ENCODE measurements around the gene TMEM217.
"Not testable (repeated sequence)": the region's sequence is repeated elsewhere in the genome, so short reads cannot be mapped to it uniquely, and the experiment has no call there.

Gene TMEM217

GRCh38 chr6:37196451-37196850, 61.5 kb downstream of the TMEM217 start:
- H3K27me3 ChIP-seq (ENCODE audit: control insufficient read depth in 1 of 2, insufficient read depth in 2 of 2, low read length in 2 of 2) = not testable (repeated sequence)

GRCh38 chr6:37194886-37195285, 63.1 kb downstream of the TMEM217 start:
- not testable (repeated sequence) for H3K27ac ChIP-seq (ENCODE audit: low read length); H3K9ac ChIP-seq (ENCODE audit: low read length in 2 of 2); H3K4me1 ChIP-seq (ENCODE audit: control insufficient read depth, insufficient read depth, low read length); H3K9me3 ChIP-seq (ENCODE audit: control insufficient read depth in 2 of 2, low read length in 2 of 2); H3K36me3 ChIP-seq (ENCODE audit: control insufficient read depth in 2 of 2, insufficient read depth in 2 of 2, low read length in 2 of 2); H3K27me3 ChIP-seq (ENCODE audit: control insufficient read depth in 1 of 2, insufficient read depth in 2 of 2, low read length in 2 of 2); H3K4me3 ChIP-seq (ENCODE audit: low read length in 2 of 2)

More at GRCh38 chr6:37196451-37196850, 61.5 kb downstream of the TMEM217 start:
- not testable (repeated sequence) for H3K4me1 ChIP-seq (ENCODE audit: control insufficient read depth, insufficient read depth, low read length); H3K36me3 ChIP-seq (ENCODE audit: control insufficient read depth in 2 of 2, insufficient read depth in 2 of 2, low read length in 2 of 2); H3K4me3 ChIP-seq (ENCODE audit: low read length in 2 of 2); H3K9ac ChIP-seq (ENCODE audit: low read length in 2 of 2); H3K9me3 ChIP-seq (ENCODE audit: control insufficient read depth in 2 of 2, low read length in 2 of 2); H3K27ac ChIP-seq (ENCODE audit: low read length)

- Histone ChIP-seq H3K4me1 (ENCODE audit: control insufficient read depth, insufficient read depth, low read length) (no peaks in the 10 kb centered on the region), H3K27ac (ENCODE audit: low read length) (no peak overlapping the region)
Observed at GRCh38 chr6:37192666-37193065, 65.3 kb downstream of the TMEM217 start.

GRCh38 chr6:37190159-37190535, 67.8 kb downstream of the TMEM217 start:
- H3K27me3 ChIP-seq (ENCODE audit: control insufficient read depth in 1 of 2, insufficient read depth in 2 of 2, low read length in 2 of 2) = no peaks in the 10 kb centered on the region
- no peaks in the 10 kb centered on the region for H3K36me3 ChIP-seq (ENCODE audit: control insufficient read depth in 2 of 2, insufficient read depth in 2 of 2, low read length in 2 of 2)
- H3K9me3 ChIP-seq (ENCODE audit: control insufficient read depth in 2 of 2, low read length in 2 of 2) = no peaks in the 10 kb centered on the region
- no peak overlapping the region for H3K4me3 ChIP-seq (ENCODE audit: low read length in 2 of 2)
- no peak overlapping the region for H3K27ac ChIP-seq (ENCODE audit: low read length)
- no peak overlapping the region for H3K9ac ChIP-seq (ENCODE audit: low read length in 2 of 2)
- no peaks in the 10 kb centered on the region for H3K4me1 ChIP-seq (ENCODE audit: control insufficient read depth, insufficient read depth, low read length)

More at GRCh38 chr6:37192666-37193065, 65.3 kb downstream of the TMEM217 start:
- Histone ChIP-seq H3K9me3 (ENCODE audit: control insufficient read depth in 2 of 2, low read length in 2 of 2) (no peaks in the 10 kb centered on the region), H3K4me3 (ENCODE audit: low read length in 2 of 2) (no peak overlapping the region), H3K27me3 (ENCODE audit: control insufficient read depth in 1 of 2, insufficient read depth in 2 of 2, low read length in 2 of 2) (no peaks in the 10 kb centered on the region), H3K36me3 (ENCODE audit: control insufficient read depth in 2 of 2, insufficient read depth in 2 of 2, low read length in 2 of 2) (no peaks in the 10 kb centered on the region), H3K9ac (ENCODE audit: low read length in 2 of 2) (no peak overlapping the region)

GRCh38 chr6:37188962-37189510, 68.9 kb downstream of the TMEM217 start:
- Histone ChIP-seq H3K9ac (ENCODE audit: low read length in 2 of 2) (no peak overlapping the region), H3K36me3 (ENCODE audit: control insufficient read depth in 2 of 2, insufficient read depth in 2 of 2, low read length in 2 of 2) (no peaks in the 10 kb centered on the region), H3K4me3 (ENCODE audit: low read length in 2 of 2) (no peak overlapping the region), H3K9me3 (ENCODE audit: control insufficient read depth in 2 of 2, low read length in 2 of 2) (no peaks in the 10 kb centered on the region), H3K4me1 (ENCODE audit: control insufficient read depth, insufficient read depth, low read length) (no peaks in the 10 kb centered on the region), H3K27ac (ENCODE audit: low read length) (no peak overlapping the region), H3K27me3 (ENCODE audit: control insufficient read depth in 1 of 2, insufficient read depth in 2 of 2, low read length in 2 of 2) (no peaks in the 10 kb centered on the region)

GRCh38 chr6:37187321-37188022, 70.5 kb downstream of the TMEM217 start:
- H3K4me1 ChIP-seq (ENCODE audit: control insufficient read depth, insufficient read depth, low read length) = no peaks in the 10 kb centered on the region
- no peak overlapping the region for H3K9ac ChIP-seq (ENCODE audit: low read length in 2 of 2)
- H3K4me3 ChIP-seq (ENCODE audit: low read length in 2 of 2) = no peak overlapping the region
- no peaks in the 10 kb centered on the region for H3K27me3 ChIP-seq (ENCODE audit: control insufficient read depth in 1 of 2, insufficient read depth in 2 of 2, low read length in 2 of 2)
- H3K36me3 ChIP-seq (ENCODE audit: control insufficient read depth in 2 of 2, insufficient read depth in 2 of 2, low read length in 2 of 2) = no peaks in the 10 kb centered on the region
- H3K27ac ChIP-seq (ENCODE audit: low read length) = no peak overlapping the region
- H3K9me3 ChIP-seq (ENCODE audit: control insufficient read depth in 2 of 2, low read length in 2 of 2) = no peaks in the 10 kb centered on the region

GRCh38 chr6:37185949-37186720, 71.8 kb downstream of the TMEM217 start:
- not testable (repeated sequence) for H3K4me3 ChIP-seq (ENCODE audit: low read length in 2 of 2); H3K27me3 ChIP-seq (ENCODE audit: control insufficient read depth in 1 of 2, insufficient read depth in 2 of 2, low read length in 2 of 2); H3K36me3 ChIP-seq (ENCODE audit: control insufficient read depth in 2 of 2, insufficient read depth in 2 of 2, low read length in 2 of 2); H3K4me1 ChIP-seq (ENCODE audit: control insufficient read depth, insufficient read depth, low read length); H3K9me3 ChIP-seq (ENCODE audit: control insufficient read depth in 2 of 2, low read length in 2 of 2); H3K9ac ChIP-seq (ENCODE audit: low read length in 2 of 2); H3K27ac ChIP-seq (ENCODE audit: low read length)

- H3K9me3 ChIP-seq (ENCODE audit: control insufficient read depth in 2 of 2, low read length in 2 of 2) = no peaks in the 10 kb centered on the region
- H3K4me3 ChIP-seq (ENCODE audit: low read length in 2 of 2) = no peak overlapping the region
- no peaks in the 10 kb centered on the region for H3K4me1 ChIP-seq (ENCODE audit: control insufficient read depth, insufficient read depth, low read length)
- no peak overlapping the region for H3K27ac ChIP-seq (ENCODE audit: low read length)
- no peaks in the 10 kb centered on the region for H3K36me3 ChIP-seq (ENCODE audit: control insufficient read depth in 2 of 2, insufficient read depth in 2 of 2, low read length in 2 of 2)
- H3K9ac ChIP-seq (ENCODE audit: low read length in 2 of 2) = no peak overlapping the region
- H3K27me3 ChIP-seq (ENCODE audit: control insufficient read depth in 1 of 2, insufficient read depth in 2 of 2, low read length in 2 of 2) = no peaks in the 10 kb centered on the region
Observed at GRCh38 chr6:37182736-37183590, 75.0 kb downstream of the TMEM217 start.

GRCh38 chr6:37180610-37181009, 77.3 kb downstream of the TMEM217 start:
- H3K9ac ChIP-seq (ENCODE audit: low read length in 2 of 2); H3K36me3 ChIP-seq (ENCODE audit: control insufficient read depth in 2 of 2, insufficient read depth in 2 of 2, low read length in 2 of 2); H3K27ac ChIP-seq (ENCODE audit: low read length); H3K9me3 ChIP-seq (ENCODE audit: control insufficient read depth in 2 of 2, low read length in 2 of 2); H3K4me1 ChIP-seq (ENCODE audit: control insufficient read depth, insufficient read depth, low read length); H3K4me3 ChIP-seq (ENCODE audit: low read length in 2 of 2); H3K27me3 ChIP-seq (ENCODE audit: control insufficient read depth in 1 of 2, insufficient read depth in 2 of 2, low read length in 2 of 2): not testable (repeated sequence)

- Histone ChIP-seq H3K4me1 (ENCODE audit: control insufficient read depth, insufficient read depth, low read length) (no peaks in the 10 kb centered on the region), H3K27me3 (ENCODE audit: control insufficient read depth in 1 of 2, insufficient read depth in 2 of 2, low read length in 2 of 2) (no peaks in the 10 kb centered on the region), H3K9me3 (ENCODE audit: control insufficient read depth in 2 of 2, low read length in 2 of 2) (no peaks in the 10 kb centered on the region), H3K4me3 (ENCODE audit: low read length in 2 of 2) (no peak overlapping the region), H3K9ac (ENCODE audit: low read length in 2 of 2) (no peak overlapping the region), H3K27ac (ENCODE audit: low read length) (no peak overlapping the region), H3K36me3 (ENCODE audit: control insufficient read depth in 2 of 2, insufficient read depth in 2 of 2, low read length in 2 of 2) (peaks cover 3 to 6% of the 10 kb centered on the region in 2 donors)
Observed at GRCh38 chr6:37180075-37180474, 77.9 kb downstream of the TMEM217 start.

Data from stomach smooth muscle (tissue), 2 donors.